Measurements from ENCODE around the gene TMEM108. TPM values are rescaled to one million over a fixed set of nuclear protein-coding genes. Genes with fewer than 3 reads are reported as not detected.

Gene TMEM108
- total RNA-seq, 2 donors from 2014 or later = 1.6 TPM; not detected in 1

DNA sequence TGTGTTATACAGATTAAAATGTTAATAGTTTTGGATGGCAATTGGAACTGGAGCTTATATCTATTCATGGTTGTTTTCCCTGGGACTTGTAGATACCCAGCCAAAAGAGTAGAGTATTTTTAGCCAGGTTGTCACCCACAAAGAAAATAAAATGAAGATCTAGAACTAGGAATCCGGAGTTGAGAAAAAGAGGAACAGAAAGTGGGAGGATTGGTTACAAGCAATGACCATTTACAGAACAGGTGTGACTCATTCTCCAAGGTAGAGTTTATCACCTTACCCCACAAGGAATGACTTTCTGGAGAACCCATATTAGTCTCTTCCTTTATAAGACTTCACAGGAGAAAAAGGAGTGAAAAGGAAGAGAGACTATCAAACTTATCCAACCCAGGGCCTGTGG lies 99.8 kb downstream of the TMEM108 start:
- H3K4me3 ChIP-seq = no peak overlapping the region
- DNase-seq = no peak
- H3K4me1 ChIP-seq = no peaks in the 10 kb centered on the region
- no peaks in the 10 kb centered on the region for H3K36me3 ChIP-seq (replicated peaks in 1 of 2; ENCODE audit: insufficient read depth in 1 of 2, low read depth in 2 of 2)
- intact Hi-C loops (cut with DNase I) = no loop called here
- H3K27me3 ChIP-seq = no peaks in the 10 kb centered on the region
- no peak overlapping the region for H3K27ac ChIP-seq
- no peaks in the 10 kb centered on the region for H3K9me3 ChIP-seq
- TF ChIP-seq POLR2A (IDR thresholded peaks at IDR 0.05) = no peak
- TF ChIP-seq, protein P1, sequence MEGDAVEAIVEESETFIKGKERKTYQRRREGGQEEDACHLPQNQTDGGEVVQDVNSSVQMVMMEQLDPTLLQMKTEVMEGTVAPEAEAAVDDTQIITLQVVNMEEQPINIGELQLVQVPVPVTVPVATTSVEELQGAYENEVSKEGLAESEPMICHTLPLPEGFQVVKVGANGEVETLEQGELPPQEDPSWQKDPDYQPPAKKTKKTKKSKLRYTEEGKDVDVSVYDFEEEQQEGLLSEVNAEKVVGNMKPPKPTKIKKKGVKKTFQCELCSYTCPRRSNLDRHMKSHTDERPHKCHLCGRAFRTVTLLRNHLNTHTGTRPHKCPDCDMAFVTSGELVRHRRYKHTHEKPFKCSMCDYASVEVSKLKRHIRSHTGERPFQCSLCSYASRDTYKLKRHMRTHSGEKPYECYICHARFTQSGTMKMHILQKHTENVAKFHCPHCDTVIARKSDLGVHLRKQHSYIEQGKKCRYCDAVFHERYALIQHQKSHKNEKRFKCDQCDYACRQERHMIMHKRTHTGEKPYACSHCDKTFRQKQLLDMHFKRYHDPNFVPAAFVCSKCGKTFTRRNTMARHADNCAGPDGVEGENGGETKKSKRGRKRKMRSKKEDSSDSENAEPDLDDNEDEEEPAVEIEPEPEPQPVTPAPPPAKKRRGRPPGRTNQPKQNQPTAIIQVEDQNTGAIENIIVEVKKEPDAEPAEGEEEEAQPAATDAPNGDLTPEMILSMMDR (IDR thresholded peaks at IDR 0.05) = no peak
- no peak for ATAC-seq
- 57 to 64% methylated on average over 1 of the region's 1 CpG for WGBS, 2 donors

DNA sequence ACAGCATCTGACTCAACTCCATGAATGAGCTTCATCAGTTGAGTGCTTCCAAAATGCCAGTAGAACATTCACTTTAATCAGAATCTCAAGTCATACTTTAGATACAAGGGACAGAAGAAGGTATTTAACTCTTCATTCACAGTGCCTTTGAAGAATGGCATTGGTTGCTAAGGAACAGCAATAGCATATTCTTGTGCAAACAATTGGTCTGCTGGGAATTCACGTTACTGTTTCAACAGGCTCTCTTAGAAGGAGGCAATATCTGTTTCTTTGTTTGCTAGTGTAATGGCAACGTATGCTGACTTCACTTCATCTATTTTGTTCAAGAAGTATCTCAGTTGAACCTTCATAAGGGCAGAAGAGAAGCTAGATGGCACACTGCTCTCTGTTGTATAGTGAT lies 113.9 kb downstream of the TMEM108 start:
- Histone ChIP-seq H3K36me3 (replicated peaks in 1 of 2; ENCODE audit: insufficient read depth in 1 of 2, low read depth in 2 of 2) (no peaks in the 10 kb centered on the region), H3K4me3 (no peak overlapping the region), H3K4me1 (no peaks in the 10 kb centered on the region), H3K27ac (no peak overlapping the region), H3K9me3 (no peaks in the 10 kb centered on the region), H3K27me3 (no peaks in the 10 kb centered on the region)
- ATAC-seq (no peak), DNase-seq (no peak)
- WGBS, 2 donors = 12 to 13% methylated on average over 2 of the region's 2 CpGs
- TF ChIP-seq, protein P1 (IDR thresholded peaks at IDR 0.05) = no peak
- intact Hi-C loops (cut with DNase I) = no loop called here

DNA sequence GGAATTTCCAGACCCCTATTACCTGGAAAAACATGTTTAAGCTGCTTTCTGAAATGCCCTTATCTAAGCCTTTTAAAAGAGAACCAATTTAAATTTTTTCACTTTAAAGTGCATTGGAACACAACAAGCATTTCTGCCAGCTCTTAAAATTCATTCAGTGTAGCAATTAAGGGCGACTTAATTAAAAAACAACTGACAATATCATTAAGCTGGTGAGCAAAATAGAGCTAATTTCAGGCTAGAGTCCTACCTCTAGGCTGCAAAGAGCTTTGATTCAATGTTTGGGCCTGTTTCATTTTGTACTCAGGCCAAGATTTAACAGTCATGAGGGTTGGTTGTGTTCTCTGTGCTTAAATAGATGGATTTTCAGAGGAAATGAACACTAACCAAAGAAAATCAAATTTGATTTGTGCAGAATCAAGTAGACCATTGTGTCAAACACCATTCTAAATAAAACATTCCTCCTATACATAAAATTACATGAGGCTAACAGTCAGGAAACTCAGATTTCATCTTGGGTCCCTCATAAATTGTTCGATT lies 114.6 kb downstream of the TMEM108 start:
- no peak for TF ChIP-seq POLR2A (IDR thresholded peaks at IDR 0.05)
- TF ChIP-seq, protein P1 (IDR thresholded peaks at IDR 0.05) = no peak
- no peak for ATAC-seq
- no peaks in the 10 kb centered on the region for H3K27me3 ChIP-seq

DNA sequence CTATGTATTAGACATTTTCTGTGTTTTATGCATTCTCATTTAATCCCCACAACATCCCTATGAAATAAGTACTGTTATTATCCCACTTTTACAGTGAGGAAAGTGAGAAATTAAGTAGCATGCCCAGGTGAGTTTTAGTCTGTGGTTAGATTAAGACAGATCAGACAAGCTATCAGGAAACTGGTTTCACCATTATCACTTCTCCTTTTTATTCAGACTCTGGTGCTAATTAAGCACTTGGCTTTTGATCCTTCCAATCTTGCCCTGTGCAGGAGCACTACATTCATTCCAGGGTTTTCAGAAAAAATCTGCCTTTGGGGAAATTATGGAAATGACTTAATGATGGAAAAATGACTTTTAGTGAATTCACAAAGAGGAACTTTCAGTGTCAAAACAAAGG lies 115.2 kb downstream of the TMEM108 start:
- intact Hi-C loops (cut with DNase I) = no loop called here
- DNase-seq = no peak
- ATAC-seq = no peak
- no peak overlapping the region for H3K4me3 ChIP-seq
- no peaks in the 10 kb centered on the region for H3K4me1 ChIP-seq
- no peaks in the 10 kb centered on the region for H3K9me3 ChIP-seq
- H3K27ac ChIP-seq = no peak overlapping the region
- H3K27me3 ChIP-seq = no peaks in the 10 kb centered on the region
- no peak for TF ChIP-seq POLR2A (IDR thresholded peaks at IDR 0.05)
- TF ChIP-seq, protein P1 (IDR thresholded peaks at IDR 0.05) = no peak
- H3K36me3 ChIP-seq (replicated peaks in 1 of 2; ENCODE audit: insufficient read depth in 1 of 2, low read depth in 2 of 2) = no peaks in the 10 kb centered on the region

More for the DNA sequence above, 114.6 kb downstream of the TMEM108 start:
- no peak for DNase-seq
- H3K36me3 ChIP-seq (replicated peaks in 1 of 2; ENCODE audit: insufficient read depth in 1 of 2, low read depth in 2 of 2) = no peaks in the 10 kb centered on the region
- no peaks in the 10 kb centered on the region for H3K9me3 ChIP-seq
- H3K27ac ChIP-seq = no peak overlapping the region
- H3K4me1 ChIP-seq = no peaks in the 10 kb centered on the region
- 71 to 84% methylated on average over 2 of the region's 2 CpGs for WGBS, 2 donors
- no peak overlapping the region for H3K4me3 ChIP-seq
- intact Hi-C loops (cut with DNase I) = no loop called here

GRCh38 chr3:133157716-133158115 lies 119.5 kb downstream of the TMEM108 start:
- DNase-seq (no peak), ATAC-seq (no peak)
- no peak for TF ChIP-seq POLR2A (IDR thresholded peaks at IDR 0.05)
- TF ChIP-seq, protein P1 (IDR thresholded peaks at IDR 0.05) = no peak
- no peaks in the 10 kb centered on the region for H3K36me3 ChIP-seq (replicated peaks in 1 of 2; ENCODE audit: insufficient read depth in 1 of 2, low read depth in 2 of 2)
- intact Hi-C loops (cut with DNase I) = no loop called here
- H3K27ac ChIP-seq = no peak overlapping the region
- no peaks in the 10 kb centered on the region for H3K9me3 ChIP-seq
- no peak overlapping the region for H3K4me3 ChIP-seq
- 74 to 77% methylated on average over 2 of the region's 2 CpGs for WGBS, 2 donors
- H3K27me3 ChIP-seq = no peaks in the 10 kb centered on the region
- H3K4me1 ChIP-seq = no peaks in the 10 kb centered on the region

Measured in body of pancreas (tissue), 4 donors.